HepG2 (cell line): ENCODE results near the gene UAP1L1. TPM values are rescaled to one million over a fixed set of nuclear protein-coding genes. Genes with fewer than 3 reads are reported as not detected.

Experiments
- ARNT2 ChIP-seq: sonication (generic); formaldehyde crosslinking; IDR thresholded peaks from 2 replicates; pipeline ENCODE4 v1.8.0; 2022; ENCODE audit warnings: mild to moderate bottlenecking, low read depth, missing genetic modification reagents, moderate library complexity
- ATRX ChIP-seq: sonication (generic); formaldehyde crosslinking; IDR thresholded peaks from 2 replicates; pipeline ENCODE4 v1.4.0; 2020; ENCODE audit warnings: missing genetic modification reagents, borderline replicate concordance
- GATA4 ChIP-seq: sonication (generic); IDR thresholded peaks from 2 replicates; pipeline ENCODE4 v1.6.1; 2016; ENCODE audit warnings: antibody characterized with exemption, low read depth, borderline replicate concordance
- HIVEP1 ChIP-seq: sonication (generic); formaldehyde crosslinking; IDR thresholded peaks from 2 replicates; pipeline ENCODE4 v1.4.0; 2020; ENCODE audit warnings: mild to moderate bottlenecking, missing genetic modification reagents
- HNF4A ChIP-seq: sonication (generic); formaldehyde crosslinking; IDR thresholded peaks from 2 replicates; pipeline ENCODE4 v1.4.0; 2020; ENCODE audit warnings: missing genetic modification reagents
- MTF2 ChIP-seq: sonication (generic); formaldehyde crosslinking; IDR thresholded peaks from 2 replicates; pipeline ENCODE4 v1.5.0; 2020; ENCODE audit warnings: missing genetic modification reagents, borderline replicate concordance
- MYNN ChIP-seq: sonication (generic); formaldehyde crosslinking; IDR thresholded peaks from 2 replicates; pipeline ENCODE4 v1.4.0; 2020; ENCODE audit warnings: mild to moderate bottlenecking, low read depth, missing genetic modification reagents
- MZF1 ChIP-seq: sonication (generic); formaldehyde crosslinking; IDR thresholded peaks from 2 replicates; pipeline ENCODE4 v1.8.1; 2023; ENCODE audit warnings: mild to moderate bottlenecking, missing genetic modification reagents, borderline replicate concordance
- PPARG ChIP-seq: conservative IDR thresholded peaks from 2 replicates; pipeline ENCODE4 v1.6.1; 2016; ENCODE audit warnings: missing biosample characterization, missing genetic modification reagents
- SP4 ChIP-seq: sonication (generic); formaldehyde crosslinking; IDR thresholded peaks from 2 replicates; pipeline ENCODE4 v1.8.1; 2023; ENCODE audit warnings: mild to moderate bottlenecking, missing genetic modification reagents
- SP5 ChIP-seq: IDR thresholded peaks from 2 replicates; pipeline ENCODE4 v1.6.1; 2016; ENCODE audit warnings: low read depth, borderline replicate concordance
- THAP11 ChIP-seq: IDR thresholded peaks from 2 replicates; pipeline ENCODE4 v1.6.1; 2016; ENCODE audit warnings: missing biosample characterization, missing genetic modification reagents
- ZNF232 ChIP-seq: sonication (generic); formaldehyde crosslinking; IDR thresholded peaks from 2 replicates; pipeline ENCODE4 v1.4.0; 2020; ENCODE audit warnings: missing genetic modification reagents, borderline replicate concordance
- polyA plus RNA-seq, 8 experiments: library from polyadenylated mRNA; depleted of rRNA in 3 of 8; stranded (reverse) in 7 of 8; unstranded in 1 of 8; fragments of >200 nt; fragmentation: Illumina TruSeq in 4 of 8; extraction: Trizol in 4 of 8; gene quantifications; 2 replicates each; pipeline versions ENCODE4 v1.2.1 to v1.2.3, GENCODE V29; 2011 to 2016; ENCODE audit warnings: low read depth in 4 of 8, missing spikeins in 1 of 8, mixed read lengths in 1 of 8; ENCODE audit not compliant: insufficient read depth in 1 of 8
- total RNA-seq, 5 experiments: library from RNA; depleted of rRNA; stranded (reverse); fragments of >200 nt; fragmentation: Illumina TruSeq; extraction: Trizol; gene quantifications; 2 replicates each; pipeline ENCODE4 v1.2.3, GENCODE V29; 2016; ENCODE audit warnings: low read depth in 1 of 5
- TF ChIP-seq, protein P1 (sequence below): sonication (generic); formaldehyde crosslinking; IDR thresholded peaks from 2 replicates; pipeline ENCODE4 v1.4.0; 2020; ENCODE audit warnings: missing genetic modification reagents
- TF ChIP-seq, protein P2 (sequence below): sonication (generic); formaldehyde crosslinking; IDR thresholded peaks from 2 replicates; pipeline ENCODE4 v1.4.0; 2020; ENCODE audit warnings: missing genetic modification reagents, borderline replicate concordance
- TF ChIP-seq, protein P3 (sequence below): sonication (generic); formaldehyde crosslinking; IDR thresholded peaks from 2 replicates; pipeline ENCODE4 v1.5.0; 2020; ENCODE audit warnings: mild to moderate bottlenecking, missing genetic modification reagents, borderline replicate concordance
- TF ChIP-seq, protein P4 (sequence below): IDR thresholded peaks from 2 replicates; pipeline ENCODE4 v1.6.1; 2012; ENCODE audit warnings: low read length, improper control_type of control experiment

Gene UAP1L1
- total and polyA plus RNA-seq, 2 of the 13 experiments (the other 11 are each of a cell fraction or from before 2014, with no cell fraction given) = 5.4 to 6.4 TPM

DNA sequence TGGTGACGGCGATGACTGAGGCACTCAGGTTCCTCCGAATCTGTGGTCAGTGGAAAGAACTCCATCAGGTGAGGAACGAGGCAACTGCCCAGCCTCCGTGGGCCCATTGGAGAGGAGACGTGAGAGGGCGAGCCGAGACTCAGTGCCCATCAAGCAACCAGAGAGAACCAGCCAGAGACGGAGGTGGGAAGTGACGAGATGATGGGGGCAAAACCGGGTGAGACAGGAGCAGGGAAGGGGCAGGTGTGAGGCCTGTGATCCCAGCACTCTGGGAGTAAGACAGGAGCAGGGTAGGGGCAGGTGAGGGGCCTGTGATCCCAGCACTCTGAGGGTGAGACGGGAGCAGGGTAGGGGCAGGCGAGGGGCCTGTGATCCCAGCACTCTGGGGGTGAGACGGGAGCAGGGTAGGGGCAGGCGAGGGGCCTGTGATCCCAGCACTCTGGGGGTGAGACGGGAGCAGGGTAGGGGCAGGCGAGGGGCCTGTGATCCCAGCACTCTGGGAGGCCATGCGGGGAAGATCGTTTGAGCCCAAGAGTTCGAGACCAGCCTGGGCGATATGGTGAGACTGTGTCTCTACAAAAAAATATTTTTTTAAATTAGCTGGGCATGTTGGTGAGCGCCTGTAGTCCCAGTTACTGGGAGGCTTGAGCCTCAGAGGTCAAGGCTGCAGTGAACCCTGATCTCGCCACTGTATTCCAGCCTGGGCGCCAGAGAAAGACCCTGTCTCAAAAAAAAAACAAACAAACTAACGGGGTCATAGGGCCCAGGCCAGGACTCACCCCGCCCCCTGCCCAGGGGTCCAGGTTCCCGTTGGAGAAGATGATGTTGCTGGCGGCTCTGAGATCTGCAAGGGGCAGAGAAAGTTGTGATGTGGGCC, 33.8 kb downstream of the UAP1L1 start (continued):
- TF ChIP-seq ZNF232 = no peak
- TF ChIP-seq GATA4 = no peak
- no peak for TF ChIP-seq ARNT2 (CRISPR knock-in tag)
- TF ChIP-seq, protein P1, sequence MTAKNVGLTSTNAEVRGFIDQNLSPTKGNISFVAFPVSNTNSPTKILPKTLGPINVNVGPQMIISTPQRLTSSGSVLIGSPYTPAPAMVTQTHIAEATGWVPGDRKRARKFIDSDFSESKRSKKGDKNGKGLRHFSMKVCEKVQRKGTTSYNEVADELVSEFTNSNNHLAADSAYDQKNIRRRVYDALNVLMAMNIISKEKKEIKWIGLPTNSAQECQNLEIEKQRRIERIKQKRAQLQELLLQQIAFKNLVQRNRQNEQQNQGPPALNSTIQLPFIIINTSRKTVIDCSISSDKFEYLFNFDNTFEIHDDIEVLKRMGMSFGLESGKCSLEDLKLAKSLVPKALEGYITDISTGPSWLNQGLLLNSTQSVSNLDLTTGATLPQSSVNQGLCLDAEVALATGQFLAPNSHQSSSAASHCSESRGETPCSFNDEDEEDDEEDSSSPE (CRISPR knock-in tag) = no peak
- TF ChIP-seq THAP11 = no peak
- no peak for TF ChIP-seq HIVEP1 (CRISPR knock-in tag)
- TF ChIP-seq PPARG (CRISPR knock-in tag) = peak; percentile 85
- TF ChIP-seq HNF4A (CRISPR knock-in tag) = peak; percentile 46
- TF ChIP-seq SP5 (CRISPR knock-in tag) = peak; percentile 25; the same call in 1 of the 2 replicates
- no peak for TF ChIP-seq MTF2 (CRISPR knock-in tag)
- TF ChIP-seq, protein P2, sequence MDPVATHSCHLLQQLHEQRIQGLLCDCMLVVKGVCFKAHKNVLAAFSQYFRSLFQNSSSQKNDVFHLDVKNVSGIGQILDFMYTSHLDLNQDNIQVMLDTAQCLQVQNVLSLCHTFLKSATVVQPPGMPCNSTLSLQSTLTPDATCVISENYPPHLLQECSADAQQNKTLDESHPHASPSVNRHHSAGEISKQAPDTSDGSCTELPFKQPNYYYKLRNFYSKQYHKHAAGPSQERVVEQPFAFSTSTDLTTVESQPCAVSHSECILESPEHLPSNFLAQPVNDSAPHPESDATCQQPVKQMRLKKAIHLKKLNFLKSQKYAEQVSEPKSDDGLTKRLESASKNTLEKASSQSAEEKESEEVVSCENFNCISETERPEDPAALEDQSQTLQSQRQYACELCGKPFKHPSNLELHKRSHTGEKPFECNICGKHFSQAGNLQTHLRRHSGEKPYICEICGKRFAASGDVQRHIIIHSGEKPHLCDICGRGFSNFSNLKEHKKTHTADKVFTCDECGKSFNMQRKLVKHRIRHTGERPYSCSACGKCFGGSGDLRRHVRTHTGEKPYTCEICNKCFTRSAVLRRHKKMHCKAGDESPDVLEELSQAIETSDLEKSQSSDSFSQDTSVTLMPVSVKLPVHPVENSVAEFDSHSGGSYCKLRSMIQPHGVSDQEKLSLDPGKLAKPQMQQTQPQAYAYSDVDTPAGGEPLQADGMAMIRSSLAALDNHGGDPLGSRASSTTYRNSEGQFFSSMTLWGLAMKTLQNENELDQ (CRISPR knock-in tag) = no peak
- TF ChIP-seq SP4 (CRISPR knock-in tag) = 0 out of 2 replicates have a peak, but pooled peaks have one; percentile 35
- TF ChIP-seq, protein P3, sequence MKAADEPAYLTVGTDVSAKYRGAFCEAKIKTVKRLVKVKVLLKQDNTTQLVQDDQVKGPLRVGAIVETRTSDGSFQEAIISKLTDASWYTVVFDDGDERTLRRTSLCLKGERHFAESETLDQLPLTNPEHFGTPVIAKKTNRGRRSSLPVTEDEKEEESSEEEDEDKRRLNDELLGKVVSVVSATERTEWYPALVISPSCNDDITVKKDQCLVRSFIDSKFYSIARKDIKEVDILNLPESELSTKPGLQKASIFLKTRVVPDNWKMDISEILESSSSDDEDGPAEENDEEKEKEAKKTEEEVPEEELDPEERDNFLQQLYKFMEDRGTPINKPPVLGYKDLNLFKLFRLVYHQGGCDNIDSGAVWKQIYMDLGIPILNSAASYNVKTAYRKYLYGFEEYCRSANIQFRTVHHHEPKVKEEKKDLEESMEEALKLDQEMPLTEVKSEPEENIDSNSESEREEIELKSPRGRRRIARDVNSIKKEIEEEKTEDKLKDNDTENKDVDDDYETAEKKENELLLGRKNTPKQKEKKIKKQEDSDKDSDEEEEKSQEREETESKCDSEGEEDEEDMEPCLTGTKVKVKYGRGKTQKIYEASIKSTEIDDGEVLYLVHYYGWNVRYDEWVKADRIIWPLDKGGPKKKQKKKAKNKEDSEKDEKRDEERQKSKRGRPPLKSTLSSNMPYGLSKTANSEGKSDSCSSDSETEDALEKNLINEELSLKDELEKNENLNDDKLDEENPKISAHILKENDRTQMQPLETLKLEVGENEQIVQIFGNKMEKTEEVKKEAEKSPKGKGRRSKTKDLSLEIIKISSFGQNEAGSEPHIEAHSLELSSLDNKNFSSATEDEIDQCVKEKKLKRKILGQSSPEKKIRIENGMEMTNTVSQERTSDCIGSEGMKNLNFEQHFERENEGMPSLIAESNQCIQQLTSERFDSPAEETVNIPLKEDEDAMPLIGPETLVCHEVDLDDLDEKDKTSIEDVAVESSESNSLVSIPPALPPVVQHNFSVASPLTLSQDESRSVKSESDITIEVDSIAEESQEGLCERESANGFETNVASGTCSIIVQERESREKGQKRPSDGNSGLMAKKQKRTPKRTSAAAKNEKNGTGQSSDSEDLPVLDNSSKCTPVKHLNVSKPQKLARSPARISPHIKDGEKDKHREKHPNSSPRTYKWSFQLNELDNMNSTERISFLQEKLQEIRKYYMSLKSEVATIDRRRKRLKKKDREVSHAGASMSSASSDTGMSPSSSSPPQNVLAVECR (CRISPR knock-in tag) = no peak
- TF ChIP-seq MZF1 (CRISPR knock-in tag) = no peak
- TF ChIP-seq, protein P4, sequence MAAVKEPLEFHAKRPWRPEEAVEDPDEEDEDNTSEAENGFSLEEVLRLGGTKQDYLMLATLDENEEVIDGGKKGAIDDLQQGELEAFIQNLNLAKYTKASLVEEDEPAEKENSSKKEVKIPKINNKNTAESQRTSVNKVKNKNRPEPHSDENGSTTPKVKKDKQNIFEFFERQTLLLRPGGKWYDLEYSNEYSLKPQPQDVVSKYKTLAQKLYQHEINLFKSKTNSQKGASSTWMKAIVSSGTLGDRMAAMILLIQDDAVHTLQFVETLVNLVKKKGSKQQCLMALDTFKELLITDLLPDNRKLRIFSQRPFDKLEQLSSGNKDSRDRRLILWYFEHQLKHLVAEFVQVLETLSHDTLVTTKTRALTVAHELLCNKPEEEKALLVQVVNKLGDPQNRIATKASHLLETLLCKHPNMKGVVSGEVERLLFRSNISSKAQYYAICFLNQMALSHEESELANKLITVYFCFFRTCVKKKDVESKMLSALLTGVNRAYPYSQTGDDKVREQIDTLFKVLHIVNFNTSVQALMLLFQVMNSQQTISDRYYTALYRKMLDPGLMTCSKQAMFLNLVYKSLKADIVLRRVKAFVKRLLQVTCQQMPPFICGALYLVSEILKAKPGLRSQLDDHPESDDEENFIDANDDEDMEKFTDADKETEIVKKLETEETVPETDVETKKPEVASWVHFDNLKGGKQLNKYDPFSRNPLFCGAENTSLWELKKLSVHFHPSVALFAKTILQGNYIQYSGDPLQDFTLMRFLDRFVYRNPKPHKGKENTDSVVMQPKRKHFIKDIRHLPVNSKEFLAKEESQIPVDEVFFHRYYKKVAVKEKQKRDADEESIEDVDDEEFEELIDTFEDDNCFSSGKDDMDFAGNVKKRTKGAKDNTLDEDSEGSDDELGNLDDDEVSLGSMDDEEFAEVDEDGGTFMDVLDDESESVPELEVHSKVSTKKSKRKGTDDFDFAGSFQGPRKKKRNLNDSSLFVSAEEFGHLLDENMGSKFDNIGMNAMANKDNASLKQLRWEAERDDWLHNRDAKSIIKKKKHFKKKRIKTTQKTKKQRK = no peak
- TF ChIP-seq MYNN (CRISPR knock-in tag) = no peak
- no peak for TF ChIP-seq ATRX
